Stimulated activated CD4-positive, alpha-beta T cell treated with anti-CD3 and anti-CD28 coated beads, Interleukin-1b, Interleukin-23, amount 100 ng/mL, for 48 hours (primary cell): Measurements from ENCODE around the gene GLB1L.
A peak's percentile ranks its signal among the peaks of the same experiment; 100 is the strongest.

Experiments
- DNase-seq: peaks from one replicate; pipeline ENCODE4 v3.0.0-alpha.2; 2020

GLB1L gene

DNA sequence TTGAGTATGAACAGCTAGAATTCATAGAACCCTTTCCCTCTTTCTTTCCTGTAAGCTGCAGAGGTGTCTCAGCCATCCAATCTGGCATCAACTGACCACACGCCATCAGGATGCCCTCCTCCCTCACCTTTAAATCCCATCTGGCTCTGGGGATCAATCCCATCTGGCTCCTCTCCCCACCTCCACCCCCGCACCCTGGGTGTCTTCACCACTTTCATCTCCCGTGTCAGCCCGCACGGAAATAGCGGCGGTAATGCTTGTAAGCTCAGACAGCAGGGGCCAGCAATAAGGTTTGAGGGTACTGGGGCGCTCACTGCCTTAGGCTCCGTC is 7.3 kb upstream of the GLB1L start:
- no peak for DNase-seq

DNA sequence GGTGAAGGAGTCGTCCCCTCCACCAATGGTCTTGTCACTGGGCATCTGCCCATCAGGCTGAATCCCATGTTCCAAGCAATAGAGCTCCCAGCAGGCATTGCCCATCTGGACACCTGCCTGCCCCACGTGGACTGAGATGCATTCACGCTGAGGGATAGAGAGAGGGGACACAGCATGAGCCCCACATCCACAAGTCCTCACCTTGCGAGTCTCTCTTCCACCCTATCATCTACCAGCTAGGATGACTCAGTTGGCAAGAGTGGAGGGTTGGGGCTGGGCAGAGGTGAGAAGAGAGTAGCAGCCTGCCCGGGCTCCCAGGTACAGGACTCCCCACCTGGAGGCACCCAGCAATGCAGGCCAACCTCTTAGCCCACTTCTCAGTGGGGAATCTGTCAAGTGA is 6.8 kb upstream of the GLB1L start:
- DNase-seq: peak; percentile 42

DNA sequence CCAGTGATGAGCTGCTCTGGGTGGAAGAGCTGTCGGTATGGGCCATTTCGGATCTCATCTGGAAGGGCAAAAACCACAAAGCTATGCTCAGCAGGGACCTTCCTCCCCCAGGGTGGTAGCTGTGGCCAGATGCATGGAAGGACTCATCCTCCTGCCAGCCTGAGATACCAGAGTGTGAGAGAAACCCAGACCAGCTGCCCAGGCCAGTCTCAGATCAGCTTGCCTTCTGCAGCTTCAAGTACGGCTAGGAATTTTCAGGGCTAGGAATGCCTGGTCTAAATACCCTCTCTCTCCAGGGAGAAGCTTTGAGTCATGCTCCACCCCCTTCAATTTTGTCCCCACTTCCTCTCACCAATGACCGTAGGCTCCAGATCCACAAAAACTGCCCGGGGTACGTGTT is 6.4 kb upstream of the GLB1L start:
- no peak for DNase-seq

DNA sequence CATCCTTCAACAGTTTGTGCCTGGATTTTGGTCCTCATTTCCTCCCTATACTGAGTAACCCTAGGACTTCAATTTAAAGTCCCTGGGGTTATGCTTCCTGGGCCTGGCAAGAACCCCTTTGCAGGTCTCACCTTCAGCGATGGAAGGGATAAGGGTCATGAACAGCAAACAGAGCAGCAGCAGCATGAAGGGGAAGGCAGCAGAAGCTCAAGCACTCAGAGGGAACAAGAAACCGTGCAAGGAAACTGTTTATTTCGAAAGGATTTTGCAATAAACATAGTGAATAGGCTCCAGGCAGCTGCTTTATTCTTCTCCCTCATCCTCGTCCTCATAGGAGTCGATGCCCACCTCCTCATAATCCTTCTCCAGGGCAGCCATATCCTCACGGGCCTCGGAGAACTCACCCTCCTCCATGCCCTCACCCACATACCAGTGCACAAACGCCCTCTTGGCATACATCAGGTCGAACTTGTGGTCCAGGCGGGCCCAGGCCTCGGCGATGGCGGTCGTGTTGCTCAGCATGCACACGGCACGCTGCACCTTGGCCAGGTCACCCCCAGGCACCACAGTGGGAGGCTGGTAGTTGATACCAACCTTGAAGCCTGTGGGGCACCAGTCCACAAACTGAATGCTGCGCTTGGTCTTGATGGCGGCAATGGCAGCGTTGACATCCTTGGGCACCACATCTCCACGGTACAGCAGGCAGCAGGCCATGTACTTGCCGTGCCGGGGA is 5.0 kb upstream of the GLB1L start:
- no peak for DNase-seq

DNA sequence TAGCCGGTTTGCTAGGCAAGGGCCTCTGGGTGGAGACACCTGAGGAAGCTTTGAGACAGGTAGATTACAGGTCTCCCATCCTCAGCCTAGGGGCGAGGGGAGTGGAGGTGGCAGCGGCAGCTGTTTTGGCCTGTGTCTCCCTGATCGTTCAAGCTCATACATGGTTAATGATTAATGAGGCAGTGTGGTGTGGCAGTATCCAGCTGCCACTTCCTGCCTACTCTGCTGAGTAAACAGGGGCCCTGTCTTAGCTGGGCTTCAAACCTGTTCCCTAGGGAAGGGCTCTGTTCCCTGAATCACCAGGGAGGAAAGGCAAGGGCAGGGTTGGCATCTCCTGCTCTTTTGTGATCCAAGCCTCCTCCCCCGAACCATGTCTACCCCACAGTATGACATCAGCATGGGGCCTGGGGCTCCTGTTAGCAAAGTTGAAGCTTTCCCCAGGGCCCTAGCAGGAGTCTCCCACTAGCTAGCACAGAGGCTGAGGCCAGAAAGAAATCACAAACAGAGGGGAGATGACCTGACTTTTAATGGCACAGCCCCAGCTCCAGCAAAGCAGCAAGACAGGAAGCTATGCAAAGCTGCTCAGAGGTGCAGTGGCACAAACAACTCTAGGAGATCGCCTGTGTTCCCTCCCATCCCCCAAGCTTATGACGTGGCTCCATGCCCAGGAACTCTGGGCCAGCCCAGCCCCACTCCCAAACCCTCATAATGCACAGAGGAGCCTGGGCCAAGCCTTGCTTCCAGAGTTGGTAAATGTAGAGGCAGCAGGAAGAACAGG is 4.1 kb upstream of the GLB1L start:
- peak; percentile 37 for DNase-seq

DNA sequence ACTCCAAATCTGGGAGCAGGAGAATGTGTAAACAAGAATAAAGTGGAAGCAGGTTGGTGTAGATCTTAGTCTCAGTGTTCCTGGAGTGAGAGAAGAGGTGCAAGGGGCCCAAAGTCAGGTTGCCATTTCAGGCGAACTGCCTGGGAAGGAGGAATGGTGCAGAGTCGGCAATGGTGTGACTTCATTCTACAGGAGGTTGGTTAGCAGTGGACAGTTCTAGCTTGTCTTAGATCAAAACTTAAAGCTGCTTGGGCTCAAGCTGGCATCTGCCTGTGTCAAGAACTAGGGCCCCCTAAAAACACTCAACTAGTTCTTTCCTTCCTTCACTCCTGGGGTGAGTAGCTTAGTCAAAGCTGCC is 3.6 kb upstream of the GLB1L start:
- no peak for DNase-seq

DNA sequence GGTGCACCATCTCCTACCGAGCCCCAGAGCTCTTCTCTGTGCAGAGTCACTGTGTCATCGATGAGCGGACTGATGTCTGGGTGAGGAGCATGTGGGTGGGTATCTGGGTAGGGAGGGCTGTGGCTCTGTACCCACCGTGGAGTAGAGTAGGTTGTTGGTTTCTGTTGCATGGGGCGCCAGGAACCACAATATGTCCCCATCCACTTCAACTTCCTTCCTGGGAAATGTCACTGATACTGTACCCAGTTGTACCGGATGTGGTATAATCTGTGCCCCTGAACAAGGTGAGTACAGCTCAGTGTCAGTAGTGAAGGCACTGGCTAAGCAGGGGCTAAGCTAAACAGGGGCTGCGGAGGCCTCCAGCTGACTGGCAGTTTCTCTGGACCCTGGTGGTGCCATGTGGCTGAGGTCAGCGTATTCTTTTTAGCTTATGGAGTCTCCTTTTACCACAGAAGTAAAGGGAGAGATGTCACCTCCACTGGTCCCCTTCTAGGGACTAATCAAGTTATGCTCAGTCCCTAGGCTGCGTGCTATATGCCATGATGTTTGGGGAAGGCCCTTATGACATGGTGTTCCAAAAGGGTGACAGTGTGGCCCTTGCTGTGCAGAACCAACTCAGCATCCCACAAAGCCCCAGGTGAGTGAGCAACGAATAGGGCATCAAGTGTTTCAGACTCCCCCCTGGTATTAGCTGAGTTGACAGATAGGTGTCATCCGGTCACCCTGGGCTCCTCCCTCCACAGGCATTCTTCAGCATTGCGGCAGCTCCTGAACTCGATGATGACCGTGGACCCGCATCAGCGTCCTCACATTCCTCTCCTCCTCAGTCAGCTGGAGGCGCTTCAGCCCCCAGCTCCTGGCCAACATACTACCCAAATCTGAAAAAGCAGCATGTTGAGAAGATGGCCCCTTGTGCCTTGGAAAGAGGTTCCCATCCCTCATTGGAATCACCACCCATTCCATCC is 2.7 kb upstream of the GLB1L start:
- DNase-seq: peak; percentile 70

DNA sequence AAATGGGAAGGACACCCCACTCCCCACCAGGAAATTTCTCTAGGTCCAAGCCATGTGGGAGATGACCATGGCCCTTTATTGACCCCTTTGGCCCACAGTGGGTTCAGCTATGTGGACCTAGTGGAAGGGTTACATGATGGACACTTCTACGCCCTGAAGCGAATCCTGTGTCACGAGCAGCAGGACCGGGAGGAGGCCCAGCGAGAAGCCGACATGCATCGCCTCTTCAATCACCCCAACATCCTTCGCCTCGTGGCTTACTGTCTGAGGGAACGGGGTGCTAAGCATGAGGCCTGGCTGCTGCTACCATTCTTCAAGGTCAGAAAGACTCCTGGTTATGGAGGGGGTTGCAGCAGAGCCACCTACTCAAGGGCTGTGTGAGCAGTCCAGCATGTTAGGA is 1.3 kb upstream of the GLB1L start:
- DNase-seq: no peak

DNA sequence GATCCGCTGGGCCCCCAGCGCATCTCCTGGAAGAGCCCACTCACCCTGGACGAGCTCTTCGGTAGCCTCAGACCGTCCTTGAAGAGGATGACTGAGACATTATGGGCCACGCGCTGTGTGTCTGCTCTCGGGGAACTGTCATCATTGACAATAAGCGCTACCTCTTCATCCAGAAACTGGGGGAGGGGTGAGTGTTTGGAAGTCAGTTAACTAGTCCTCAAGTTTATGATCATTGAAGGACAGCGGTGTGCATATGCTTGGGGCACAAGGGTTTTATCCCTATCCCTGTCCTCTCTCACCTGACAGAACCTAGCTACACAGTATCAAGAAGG is 621 bp upstream of the GLB1L start:
- no peak for DNase-seq

DNA sequence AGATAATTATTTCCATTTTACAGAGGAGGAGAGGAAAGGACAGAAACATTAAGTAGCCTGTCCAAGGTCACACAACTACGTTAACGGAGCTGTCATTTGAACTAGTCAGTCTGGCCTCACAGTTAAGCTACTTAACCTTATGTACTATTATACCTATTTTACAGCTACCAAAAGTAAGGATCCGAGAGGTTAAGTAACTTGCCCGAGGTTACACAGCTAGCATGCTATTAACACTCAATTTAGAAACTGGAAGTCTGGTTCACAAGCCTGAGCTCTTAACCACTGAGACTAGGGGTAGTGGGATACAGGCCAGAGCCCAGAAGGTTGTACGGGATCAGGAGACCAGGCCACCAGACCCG is 476 bp downstream of the GLB1L start:
- no peak for DNase-seq

DNA sequence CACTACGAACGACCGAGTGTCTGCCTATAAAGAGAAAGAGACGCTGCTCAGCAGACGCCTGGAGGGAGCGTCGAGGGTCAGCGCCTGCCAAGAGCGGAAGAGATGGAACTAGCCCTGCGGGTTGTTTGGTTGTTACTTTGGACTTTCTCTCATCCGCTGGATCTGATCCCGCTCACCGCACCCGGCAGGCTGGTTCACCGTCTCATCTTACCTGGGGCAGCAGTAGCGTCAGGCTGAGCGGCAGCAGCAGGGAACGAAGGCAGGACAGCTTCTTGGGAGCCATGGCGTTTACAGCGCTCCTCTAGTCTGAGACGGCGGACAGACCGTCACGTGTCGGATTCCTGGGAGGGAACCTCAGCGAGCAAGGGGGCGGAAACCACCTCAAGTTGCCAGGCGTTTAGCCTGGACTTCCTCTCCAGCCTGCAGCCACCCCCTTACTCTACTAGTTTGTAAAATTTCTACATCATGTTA is 1.9 kb downstream of the GLB1L start:
- DNase-seq: no peak

DNA sequence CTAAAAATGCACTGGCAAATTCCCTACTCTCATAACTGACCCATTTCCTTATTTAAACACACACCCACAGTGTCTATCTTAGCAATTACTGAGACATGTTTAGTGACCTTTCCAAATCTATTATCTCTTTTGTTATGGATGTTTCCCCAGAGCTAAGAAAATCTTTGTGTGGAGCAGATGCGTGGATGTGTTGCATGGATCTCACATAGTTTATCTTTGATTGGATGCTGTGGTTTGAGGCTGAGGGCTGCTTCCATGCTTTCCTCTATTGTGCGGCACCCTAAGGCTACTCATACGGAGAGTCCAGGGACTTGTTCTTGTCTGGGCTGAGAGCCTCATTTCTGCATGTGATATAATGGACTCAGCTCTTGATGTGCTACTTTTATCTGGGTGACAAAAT is 10.9 kb downstream of the GLB1L start:
- no peak for DNase-seq

DNA sequence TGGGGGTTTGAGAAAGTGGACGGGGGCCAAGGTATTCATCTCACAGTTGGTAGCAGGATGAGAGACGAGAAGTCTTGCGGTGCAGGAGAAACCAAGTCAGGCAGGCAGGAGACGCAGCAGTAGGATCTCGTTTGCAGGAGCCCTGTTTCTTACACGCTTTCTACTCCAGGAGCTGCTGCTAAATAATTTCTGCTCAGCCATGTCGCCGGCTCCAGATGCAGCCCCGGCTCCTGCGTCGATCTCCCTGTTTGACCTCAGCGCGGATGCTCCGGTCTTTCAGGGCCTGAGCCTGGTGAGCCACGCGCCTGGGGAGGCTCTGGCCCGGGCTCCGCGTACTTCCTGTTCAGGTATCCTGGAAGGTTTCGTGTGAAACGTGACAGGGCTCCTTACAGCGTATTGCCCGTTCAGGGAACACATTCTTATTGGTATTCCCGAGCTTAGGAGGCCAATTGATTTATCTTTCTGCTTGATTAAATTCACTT is 15.1 kb downstream of the GLB1L start:
- DNase-seq: peak; percentile 67

DNA sequence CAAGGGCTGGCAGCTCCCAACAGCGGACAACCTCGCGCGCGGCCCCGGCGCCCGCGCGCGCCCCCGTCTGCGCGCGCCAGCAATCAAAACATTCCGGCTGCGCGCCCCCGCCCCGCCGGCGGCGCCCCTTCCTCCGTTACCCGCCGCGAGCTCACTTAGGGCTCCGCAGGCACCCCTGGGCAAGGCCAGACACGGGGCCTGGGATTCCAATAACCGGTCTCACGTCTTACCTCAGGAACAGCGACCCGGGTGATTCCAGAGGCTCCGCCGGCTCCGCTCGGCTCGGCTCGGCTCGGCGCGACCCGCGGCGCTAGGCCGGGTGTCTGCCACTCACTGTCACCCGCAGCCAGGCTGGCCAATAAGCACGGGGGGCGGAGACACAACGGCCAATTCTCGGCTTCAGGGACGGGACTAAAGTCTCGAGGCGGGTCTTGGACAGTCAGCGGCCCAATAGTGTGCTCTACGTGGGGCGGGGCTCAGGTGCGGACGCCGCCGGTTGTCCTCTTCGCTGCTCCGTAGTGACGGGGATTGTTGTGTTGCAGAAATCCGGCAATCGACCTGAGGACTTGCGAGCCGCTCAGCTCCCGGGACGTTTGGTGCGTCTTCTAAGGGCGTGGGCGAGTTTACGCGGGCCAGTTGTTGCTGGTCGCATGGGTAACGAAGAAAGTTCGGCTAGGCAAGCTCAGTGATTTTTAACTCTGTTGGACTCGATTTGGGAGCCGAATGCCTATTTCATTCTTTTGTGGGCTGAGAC is 15.8 kb downstream of the GLB1L start, which contains the start of the genes ANKZF1 and ATG9A:
ANKZF1 (plus strand) TSS at position 502 of the 754 bp plus-strand sequence. CDS start 452 bp downstream, outside the sequence.
ATG9A (minus strand) TSS at position 332 of the 754 bp plus-strand sequence. CDS start 1,612 bp downstream, outside the sequence.
- peak; percentile 99 for DNase-seq

DNA sequence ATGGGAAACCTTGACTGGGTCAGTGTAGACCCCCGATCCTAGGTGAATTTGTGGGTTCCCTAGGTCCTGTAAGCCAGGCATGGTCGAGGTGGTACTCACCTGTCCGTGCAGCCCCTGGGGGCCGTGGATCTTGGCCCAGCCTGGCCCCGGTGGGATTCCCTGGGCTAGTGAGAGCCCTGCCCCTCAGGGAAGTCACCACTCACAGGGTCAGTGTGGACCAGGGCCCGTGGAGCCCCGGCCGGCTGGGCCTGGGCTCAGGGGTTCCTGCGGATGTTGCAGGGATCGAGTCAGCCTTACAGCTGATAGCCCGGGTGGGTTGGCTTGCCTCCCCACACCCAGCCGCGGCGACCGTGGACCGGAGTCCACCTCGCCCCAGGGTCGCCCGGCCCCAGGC is 16.3 kb downstream of the GLB1L start:
- DNase-seq: no peak

DNA sequence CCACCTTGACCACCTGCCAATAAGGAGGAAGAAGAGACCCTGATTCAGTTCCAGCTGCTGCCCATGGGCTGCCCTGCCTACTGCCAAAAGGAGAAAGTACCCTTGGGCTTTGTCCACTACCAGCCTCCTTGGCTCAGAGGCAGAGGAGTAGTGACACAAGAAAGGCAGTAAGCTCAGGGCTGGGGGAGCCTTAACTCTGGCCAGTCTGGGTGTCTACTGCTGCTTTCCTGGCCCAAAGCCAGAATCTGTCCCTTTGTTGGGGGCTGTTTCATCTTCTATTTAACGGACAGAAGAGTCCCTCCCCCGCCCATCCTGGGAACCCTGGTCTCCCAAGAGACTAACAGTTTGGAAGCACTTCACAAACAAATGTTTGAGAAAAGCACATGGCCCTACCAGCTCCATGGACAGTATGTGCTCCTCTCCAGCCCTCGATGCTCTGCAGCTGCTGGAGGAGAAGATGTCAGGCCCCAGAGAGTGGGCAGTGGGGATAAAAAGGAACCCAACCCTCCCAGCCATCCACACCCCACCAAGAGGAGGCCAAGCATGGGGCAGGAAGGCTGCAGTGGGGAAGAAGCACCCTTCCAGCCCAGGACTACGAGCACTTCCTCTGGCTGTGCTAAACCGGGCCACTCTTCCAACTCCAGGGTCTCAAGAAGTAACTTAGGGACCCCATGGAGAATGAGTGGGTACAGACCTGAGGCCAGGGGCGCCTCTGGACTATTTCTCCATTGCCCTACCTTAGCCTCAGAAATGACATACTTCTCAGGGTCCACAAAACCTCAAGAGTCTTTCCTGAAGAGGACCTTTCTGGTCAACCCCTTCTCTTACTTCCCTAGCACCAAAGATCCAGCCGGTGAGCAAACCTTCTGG is 17.0 kb downstream of the GLB1L start:
- DNase-seq: no peak

DNA sequence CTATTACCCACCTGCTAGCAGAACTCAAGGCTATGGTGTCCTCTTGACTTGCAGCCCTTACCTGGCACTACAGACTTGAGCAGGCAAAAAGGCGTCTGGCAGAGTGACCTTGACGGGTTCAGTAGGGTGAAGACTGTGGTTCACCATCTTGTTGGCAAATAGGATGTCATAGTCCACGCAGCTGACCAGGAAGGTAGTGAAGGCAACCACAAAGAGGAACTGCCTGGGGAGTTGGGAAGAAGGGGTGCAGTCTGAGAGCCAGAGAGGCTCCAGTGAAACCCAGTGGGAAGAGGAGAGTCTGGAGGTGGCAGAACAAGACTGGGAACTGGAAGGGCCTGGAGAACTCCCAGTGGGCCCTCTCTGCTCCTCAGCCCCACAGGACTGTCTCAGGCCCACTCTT is 19.9 kb downstream of the GLB1L start:
- DNase-seq: no peak

DNA sequence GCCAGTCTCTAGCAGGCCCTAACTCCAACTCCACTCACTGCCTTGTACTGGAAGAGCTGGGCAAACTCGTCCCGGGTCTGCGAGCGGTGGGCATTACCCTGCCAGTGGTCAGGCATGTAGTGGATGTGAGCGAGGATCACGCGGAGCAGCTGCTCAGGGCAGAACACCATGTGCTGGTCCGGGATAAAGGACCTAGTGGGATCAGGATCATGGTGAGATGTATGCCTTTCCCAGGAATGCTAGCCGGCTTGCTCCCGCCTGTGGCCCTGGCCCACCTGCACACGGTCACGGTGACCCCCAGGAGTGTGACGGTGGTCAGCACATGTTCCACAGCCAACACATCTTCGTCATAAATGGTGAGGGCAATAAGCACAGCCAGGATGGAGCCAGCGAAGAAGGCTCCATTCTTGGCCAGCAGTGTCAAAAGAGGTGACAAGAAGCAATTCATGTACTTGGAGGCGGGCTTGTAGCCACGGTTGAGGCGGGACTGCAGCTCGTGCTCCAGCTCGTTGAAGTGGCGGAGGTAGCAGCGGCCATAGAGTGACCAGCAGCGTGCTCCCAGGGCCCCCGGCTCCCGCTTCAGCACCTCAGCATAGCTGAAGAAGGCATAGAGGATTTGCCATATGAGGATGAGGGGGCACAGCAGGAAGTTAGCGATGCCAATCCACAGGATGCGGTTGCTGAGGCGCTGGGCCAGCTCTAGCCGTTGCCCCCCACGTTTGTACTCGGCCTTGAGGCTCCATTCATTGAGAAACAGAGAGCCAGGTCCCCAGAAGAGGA is 21.2 kb downstream of the GLB1L start:
- no peak for DNase-seq

DNA sequence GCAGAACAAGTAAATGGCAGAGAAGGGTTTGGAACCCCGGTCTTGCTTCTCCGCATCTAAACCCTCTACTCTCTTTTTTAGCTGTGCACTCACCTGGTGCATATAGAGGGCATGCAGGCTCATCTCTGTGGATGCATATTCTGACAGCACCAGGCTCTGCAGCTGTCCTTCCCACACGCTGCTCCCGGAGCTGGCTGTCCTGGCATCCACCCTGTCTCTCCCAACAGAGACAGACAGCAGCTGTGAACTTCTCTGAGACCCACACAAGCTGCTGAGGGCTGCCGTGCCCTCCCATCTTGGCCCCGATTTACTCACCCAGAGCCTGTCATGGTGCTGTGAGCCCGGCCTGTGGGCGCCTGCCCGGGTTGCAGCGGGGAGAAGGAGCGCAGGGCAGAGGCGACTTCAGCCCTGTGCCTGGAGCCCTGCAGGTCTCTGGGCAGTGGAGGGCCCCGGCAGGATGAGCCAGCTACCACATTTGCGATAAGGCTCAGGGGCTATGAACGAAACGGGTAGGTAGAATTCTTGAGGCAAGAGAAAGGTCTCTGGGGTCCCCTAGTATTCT is 23.2 kb downstream of the GLB1L start:
- no peak for DNase-seq

DNA sequence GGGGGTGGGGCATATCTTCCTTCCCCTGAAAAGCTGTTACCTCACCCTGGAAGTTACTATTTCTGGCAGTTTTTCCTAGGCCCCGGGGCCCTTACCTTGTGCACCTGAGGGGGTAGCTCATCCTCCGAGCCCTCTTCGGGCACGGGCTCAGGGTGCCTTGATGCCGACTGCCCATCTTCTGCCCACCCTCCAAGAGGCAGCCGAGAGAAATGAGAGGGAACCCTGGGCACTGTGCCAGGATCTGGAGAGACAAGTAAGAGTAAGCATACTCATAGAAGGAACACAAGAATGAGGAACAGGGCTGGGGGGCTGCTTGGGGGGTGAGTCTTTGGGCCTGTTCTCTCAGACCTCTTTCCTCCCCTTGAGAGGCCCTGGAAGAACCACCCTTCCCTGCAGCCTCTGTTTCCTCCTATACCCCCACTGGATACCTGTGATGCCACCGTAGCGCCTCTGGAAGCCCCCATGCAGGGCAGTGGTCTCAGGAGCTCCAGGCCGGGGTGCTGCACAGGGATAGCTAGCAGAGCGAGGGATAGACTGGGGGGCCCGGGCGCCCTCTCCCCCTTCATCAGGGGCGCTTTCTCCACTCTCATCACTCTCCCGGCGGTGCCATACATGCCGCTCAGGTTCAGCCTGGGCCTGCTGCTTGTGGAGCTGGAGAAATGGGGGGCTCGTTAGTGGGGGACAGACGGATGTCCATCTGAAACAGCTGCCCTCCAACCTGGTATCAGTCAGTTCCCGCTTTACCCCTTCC is 24.4 kb downstream of the GLB1L start:
- no peak for DNase-seq
